H1 (cell line): ENCODE measurements around the gene SEPTIN5.

Experiments used
- CHD2 ChIP-seq: IDR thresholded peaks from 2 replicates; pipeline ENCODE4 v1.6.1; 2012; ENCODE audit warnings: low read length, improper control_type of control experiment
- CTCF ChIP-seq, 3 experiments: IDR thresholded peaks; 1 replicate in 2 of 3; 2 replicates in 1 of 3; pipeline versions ENCODE4 v1.5.1 to v1.6.1; 2011; ENCODE audit warnings: low read length in 3 of 3, mild to moderate bottlenecking in 3 of 3, inconsistent platforms in 2 of 3, low read depth in 1 of 3, moderate library complexity in 1 of 3; ENCODE audit not compliant: insufficient read depth in 1 of 3; ENCODE audit errors: control extremely low read depth in 1 of 3
- HDAC6 ChIP-seq: IDR thresholded peaks from one replicate; pipeline ENCODE4 v1.7.1; 2012; ENCODE audit warnings: low read depth, mild to moderate bottlenecking, inconsistent platforms, low read length, moderate library complexity
- POLR2A ChIP-seq, 2 experiments: IDR thresholded peaks; 1 replicate in 1 of 2; 2 replicates in 1 of 2; pipeline ENCODE4 v1.6.1; 2011; ENCODE audit warnings: low read depth in 2 of 2, low read length in 2 of 2, mild to moderate bottlenecking in 2 of 2; ENCODE audit errors: control extremely low read depth in 1 of 2
- RAD21 ChIP-seq, 2 experiments: IDR thresholded peaks in 1 of 2; conservative IDR thresholded peaks in 1 of 2; 2 replicates each; pipeline ENCODE4 v1.6.1; 2011; ENCODE audit warnings: low read depth in 2 of 2, low read length in 2 of 2, improper control_type of control experiment in 1 of 2, inconsistent platforms in 1 of 2, mild to moderate bottlenecking in 1 of 2, moderate library complexity in 1 of 2
- TF ChIP-seq, protein P1 (sequence below): IDR thresholded peaks from 2 replicates; pipeline ENCODE4 v1.6.1; 2012; ENCODE audit warnings: inconsistent platforms
- TF ChIP-seq, protein P2 (sequence below): IDR thresholded peaks from 2 replicates; pipeline ENCODE4 v1.6.1; 2012; ENCODE audit warnings: inconsistent platforms

DNA sequence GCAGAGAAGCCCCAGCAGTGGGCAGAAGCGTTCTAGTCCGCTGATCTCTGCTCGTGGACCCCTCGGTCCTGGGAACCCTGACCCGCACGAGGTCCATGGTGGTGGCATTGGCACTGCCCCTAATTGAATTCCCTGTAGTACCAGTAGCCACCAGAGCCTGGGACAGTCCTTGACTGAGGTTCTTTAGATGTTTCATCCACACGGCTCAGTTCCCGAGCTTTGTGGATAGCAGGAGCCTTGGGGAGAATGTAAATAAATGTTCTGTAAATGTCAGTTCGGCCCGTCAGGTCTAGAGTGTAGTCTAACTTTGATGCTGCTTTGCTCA, 39.4 kb upstream of the SEPTIN5 start:
- TF ChIP-seq CTCF (IDR thresholded peaks at IDR 0.05; ENCODE audit: control extremely low read depth in 1 of 3, insufficient read depth in 1 of 3, low read depth in 1 of 3, low read length in 3 of 3): no peak
- no peak for TF ChIP-seq POLR2A (IDR thresholded peaks at IDR 0.05; ENCODE audit: control extremely low read depth in 1 of 2, low read depth in 2 of 2, low read length in 2 of 2)
- TF ChIP-seq, protein P1, sequence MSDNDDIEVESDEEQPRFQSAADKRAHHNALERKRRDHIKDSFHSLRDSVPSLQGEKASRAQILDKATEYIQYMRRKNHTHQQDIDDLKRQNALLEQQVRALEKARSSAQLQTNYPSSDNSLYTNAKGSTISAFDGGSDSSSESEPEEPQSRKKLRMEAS: no peak
- no peak for TF ChIP-seq CHD2
- no peak for TF ChIP-seq HDAC6
- TF ChIP-seq, protein P2, sequence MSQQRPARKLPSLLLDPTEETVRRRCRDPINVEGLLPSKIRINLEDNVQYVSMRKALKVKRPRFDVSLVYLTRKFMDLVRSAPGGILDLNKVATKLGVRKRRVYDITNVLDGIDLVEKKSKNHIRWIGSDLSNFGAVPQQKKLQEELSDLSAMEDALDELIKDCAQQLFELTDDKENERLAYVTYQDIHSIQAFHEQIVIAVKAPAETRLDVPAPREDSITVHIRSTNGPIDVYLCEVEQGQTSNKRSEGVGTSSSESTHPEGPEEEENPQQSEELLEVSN: no peak
- TF ChIP-seq RAD21 (IDR thresholded peaks at IDR 0.05 in 1 of 2, conservative IDR thresholded peaks at IDR 0.05 in 1 of 2; ENCODE audit: low read depth in 2 of 2, low read length in 2 of 2): no peak
